ENCODE data around the gene HSF2BP. TPM values are rescaled to one million over a fixed set of nuclear protein-coding genes. Genes with fewer than 3 reads are reported as not detected.

Gene HSF2BP
- total and polyA plus RNA-seq, 2 donors (not counting 1 experiment from before 2014, with no cell fraction given) = 0.49 TPM

GRCh38 chr21:43614839-43615238 lies 44.4 kb downstream of the HSF2BP start:
- peaks cover 0 to 4% (median 0%) of the 10 kb centered on the region in 3 donors for H3K9me3 ChIP-seq (ENCODE audit: control extremely low read depth in 1 of 3, control insufficient read depth in 2 of 3, insufficient read depth in 1 of 3, low read length in 2 of 3)
- Mint-ChIP-seq H3K27ac (no peak overlapping the region), H3K9me3 (ENCODE audit: insufficient read depth) (peaks cover under 1% of the 10 kb centered on the region), H3K27me3 (no peaks in the 10 kb centered on the region), H3K4me1 (peaks cover 4% of the 10 kb centered on the region), H3K4me3 (no peak overlapping the region)
- CTCF ChIA-PET = interaction anchor here (1.7 kb wide), 1 partner anchor 24 kb away, joined by 3 read pairs; no protein-coding TSS in a partner anchor
- peaks cover 0 to 1% (median 0%) of the 10 kb centered on the region in 4 experiments for H3K27me3 ChIP-seq (replicated peaks in 1 of 4; ENCODE audit: control extremely low read depth in 1 of 4, control insufficient read depth in 3 of 4, insufficient read depth in 4 of 4, low read length in 3 of 4)
- no peak overlapping the region for H3K4me3 ChIP-seq (ENCODE audit: control extremely low read depth in 1 of 5, extremely low read depth in 1 of 5, insufficient read depth in 1 of 5, low read depth in 2 of 5, low read length in 4 of 5)
- ATAC-seq (ENCODE audit: low read depth) (no peak), DNase-seq (no peak)
- 100% methylated on average over 1 of the region's 5 CpGs for WGBS (ENCODE audit: insufficient coverage)
- POLR2A ChIA-PET = no interaction called here
- H3K36me3 ChIP-seq (replicated peaks in 1 of 2; ENCODE audit: control extremely low read depth in 1 of 2, control insufficient read depth in 1 of 2, extremely low read depth in 1 of 2, insufficient read depth in 2 of 2, low read length in 1 of 2) = no peaks in the 10 kb centered on the region
- no peak for TF ChIP-seq EZH2 (IDR thresholded peaks at IDR 0.05; ENCODE audit: borderline replicate concordance, insufficient read depth, low read depth, low read length, poor library complexity, severe bottlenecking)
- TF ChIP-seq, protein P1, sequence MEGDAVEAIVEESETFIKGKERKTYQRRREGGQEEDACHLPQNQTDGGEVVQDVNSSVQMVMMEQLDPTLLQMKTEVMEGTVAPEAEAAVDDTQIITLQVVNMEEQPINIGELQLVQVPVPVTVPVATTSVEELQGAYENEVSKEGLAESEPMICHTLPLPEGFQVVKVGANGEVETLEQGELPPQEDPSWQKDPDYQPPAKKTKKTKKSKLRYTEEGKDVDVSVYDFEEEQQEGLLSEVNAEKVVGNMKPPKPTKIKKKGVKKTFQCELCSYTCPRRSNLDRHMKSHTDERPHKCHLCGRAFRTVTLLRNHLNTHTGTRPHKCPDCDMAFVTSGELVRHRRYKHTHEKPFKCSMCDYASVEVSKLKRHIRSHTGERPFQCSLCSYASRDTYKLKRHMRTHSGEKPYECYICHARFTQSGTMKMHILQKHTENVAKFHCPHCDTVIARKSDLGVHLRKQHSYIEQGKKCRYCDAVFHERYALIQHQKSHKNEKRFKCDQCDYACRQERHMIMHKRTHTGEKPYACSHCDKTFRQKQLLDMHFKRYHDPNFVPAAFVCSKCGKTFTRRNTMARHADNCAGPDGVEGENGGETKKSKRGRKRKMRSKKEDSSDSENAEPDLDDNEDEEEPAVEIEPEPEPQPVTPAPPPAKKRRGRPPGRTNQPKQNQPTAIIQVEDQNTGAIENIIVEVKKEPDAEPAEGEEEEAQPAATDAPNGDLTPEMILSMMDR (IDR thresholded peaks at IDR 0.05) = no peak
- no peak overlapping the region for H3K4me2 ChIP-seq (replicated peaks; ENCODE audit: low read depth, low read length, poor library complexity, severe bottlenecking)
- no peak overlapping the region for H3K9ac ChIP-seq (ENCODE audit: low read length)
- H3K4me1 ChIP-seq (ENCODE audit: control insufficient read depth in 2 of 2, insufficient read depth in 2 of 2, low read length in 2 of 2) = no peaks in the 10 kb centered on the region
- H4K20me1 ChIP-seq (ENCODE audit: control insufficient read depth, insufficient read depth, low read length, poor library complexity, severe bottlenecking) = no peaks in the 10 kb centered on the region
- H3K79me2 ChIP-seq (ENCODE audit: control insufficient read depth, insufficient read depth, low read length) = no peaks in the 10 kb centered on the region
- H2AFZ ChIP-seq (ENCODE audit: insufficient read depth, low read depth, low read length, poor library complexity, severe bottlenecking) = no peak overlapping the region
- no peak overlapping the region for H3K27ac ChIP-seq (ENCODE audit: low read length in 2 of 2)
- intact Hi-C loops (cut with micrococcal nuclease) = no loop called here

DNA sequence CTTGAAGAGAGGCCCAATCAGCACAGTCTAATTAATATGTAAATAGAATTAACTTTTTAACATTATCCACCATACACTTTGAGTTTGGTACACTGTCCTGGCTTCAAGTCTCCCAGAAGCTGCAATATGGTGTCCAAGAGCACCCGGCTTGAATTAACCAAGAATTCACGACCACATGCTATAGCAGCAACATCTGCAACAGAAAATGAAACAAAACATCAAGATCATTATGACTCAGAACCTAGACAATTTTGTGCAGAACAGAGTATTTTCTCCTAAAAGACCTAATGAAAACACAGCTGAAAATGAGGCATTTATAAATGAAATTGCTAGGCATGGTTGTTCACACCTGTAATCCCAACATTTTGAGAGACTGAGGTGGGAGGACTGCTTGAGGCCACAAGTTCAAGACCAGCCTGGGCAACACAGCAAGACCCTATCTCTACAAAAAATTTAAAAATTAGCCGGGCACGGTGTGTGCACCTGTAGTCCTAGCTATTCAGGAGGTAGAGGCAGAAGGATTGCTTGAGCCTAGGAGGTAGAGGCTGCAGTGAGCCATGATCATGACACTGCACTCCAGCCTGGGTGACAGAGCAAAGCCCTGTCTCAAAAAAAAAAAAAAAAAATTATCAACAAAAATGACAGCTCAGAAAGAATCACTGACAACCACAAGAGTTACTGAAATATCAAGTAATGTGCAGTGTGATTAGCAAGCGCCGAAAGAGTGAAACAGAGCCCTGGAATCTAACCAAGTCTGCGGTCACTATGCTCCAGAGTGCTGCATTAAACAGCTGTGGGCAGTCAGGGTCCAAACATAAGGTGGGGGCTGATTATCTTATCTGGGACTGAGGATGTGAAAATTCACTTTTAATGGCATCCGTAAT lies 45.3 kb downstream of the HSF2BP start:
- no peak for DNase-seq
- no peak overlapping the region for H3K27ac ChIP-seq (ENCODE audit: low read length in 2 of 2)
- CTCF ChIA-PET = interaction anchor here (1.3 to 1.7 kb wide), 2 partner anchors 23 to 31 kb away, joined by 3 to 5 read pairs; no protein-coding TSS in a partner anchor
- H3K36me3 ChIP-seq (replicated peaks in 1 of 2; ENCODE audit: control extremely low read depth in 1 of 2, control insufficient read depth in 1 of 2, extremely low read depth in 1 of 2, insufficient read depth in 2 of 2, low read length in 1 of 2) = no peaks in the 10 kb centered on the region
- no peak overlapping the region for H2AFZ ChIP-seq (ENCODE audit: insufficient read depth, low read depth, low read length, poor library complexity, severe bottlenecking)
- H3K27me3 ChIP-seq (replicated peaks in 1 of 4; ENCODE audit: control extremely low read depth in 1 of 4, control insufficient read depth in 3 of 4, insufficient read depth in 4 of 4, low read length in 3 of 4) = peaks cover 0 to 3% (median 0%) of the 10 kb centered on the region in 4 experiments
- POLR2A ChIA-PET = no interaction called here
- H3K4me2 ChIP-seq (replicated peaks; ENCODE audit: low read depth, low read length, poor library complexity, severe bottlenecking) = no peak overlapping the region
- WGBS (ENCODE audit: insufficient coverage) = 80% methylated on average over 3 of the region's 8 CpGs
- intact Hi-C loops (cut with micrococcal nuclease) = no loop called here
- no peaks in the 10 kb centered on the region for H3K4me1 ChIP-seq (ENCODE audit: control insufficient read depth in 2 of 2, insufficient read depth in 2 of 2, low read length in 2 of 2)
- no peak overlapping the region for H3K4me3 ChIP-seq (ENCODE audit: control extremely low read depth in 1 of 5, extremely low read depth in 1 of 5, insufficient read depth in 1 of 5, low read depth in 2 of 5, low read length in 4 of 5)
- no peaks in the 10 kb centered on the region for H3K27me3 Mint-ChIP-seq
- peaks cover 4% of the 10 kb centered on the region for H3K4me1 Mint-ChIP-seq
- no peaks in the 10 kb centered on the region for H3K79me2 ChIP-seq (ENCODE audit: control insufficient read depth, insufficient read depth, low read length)
- no peaks in the 10 kb centered on the region for H4K20me1 ChIP-seq (ENCODE audit: control insufficient read depth, insufficient read depth, low read length, poor library complexity, severe bottlenecking)
- H3K27ac Mint-ChIP-seq = no peak overlapping the region
- H3K9ac ChIP-seq (ENCODE audit: low read length) = no peak overlapping the region
- H3K9me3 ChIP-seq (ENCODE audit: control extremely low read depth in 1 of 3, control insufficient read depth in 2 of 3, insufficient read depth in 1 of 3, low read length in 2 of 3) = no peaks in the 10 kb centered on the region
- H3K9me3 Mint-ChIP-seq (ENCODE audit: insufficient read depth) = no peaks in the 10 kb centered on the region
- no peak for ATAC-seq (ENCODE audit: low read depth)
- no peak overlapping the region for H3K4me3 Mint-ChIP-seq
- TF ChIP-seq EZH2 (IDR thresholded peaks at IDR 0.05; ENCODE audit: borderline replicate concordance, insufficient read depth, low read depth, low read length, poor library complexity, severe bottlenecking) = no peak
- TF ChIP-seq, protein P1 (IDR thresholded peaks at IDR 0.05) = no peak
